CD8-positive, alpha-beta memory T cell (primary cell): Measurements from ENCODE around the gene DMXL2. TPM values are rescaled to one million over a fixed set of nuclear protein-coding genes. Genes with fewer than 3 reads are reported as not detected.

ENCODE experiments used
- CTCF ChIA-PET: fragments of 350-600 bp; sonication (Branson Sonifier 250); formaldehyde crosslinking; loops from one replicate; lab custom pipeline; 2021; ENCODE audit warnings: antibody characterized with exemption; lab: Charles Lee
- POLR2A ChIA-PET: fragments of 350-600 bp; sonication (Branson Sonifier 250); formaldehyde crosslinking; loops from one replicate; lab custom pipeline; 2021; ENCODE audit warnings: antibody characterized with exemption; lab: Charles Lee
- DNase-seq, 5 donors: peaks; one replicate each; pipeline versions ENCODE4 v3.0.0 to v3.0.0-alpha.2; 2020 to 2022; ENCODE audit warnings: mixed read lengths in 1 of 5
- H3K27ac ChIP-seq: one replicate; pipeline ENCODE4 v1.7.0; 2013; ENCODE audit warnings: low read depth, mild to moderate bottlenecking, low read length, moderate library complexity
- H3K27me3 ChIP-seq: 2 replicates; pipeline ENCODE4 v1.7.0; 2013; ENCODE audit warnings: low read length, mild to moderate bottlenecking; ENCODE audit not compliant: insufficient read depth, poor library complexity, severe bottlenecking
- H3K36me3 ChIP-seq: 2 replicates; pipeline ENCODE4 v1.7.0; 2013; ENCODE audit warnings: mild to moderate bottlenecking, low read length, moderate library complexity; ENCODE audit not compliant: insufficient read depth
- H3K4me1 ChIP-seq: 2 replicates; pipeline ENCODE4 v1.7.0; 2013; ENCODE audit warnings: mild to moderate bottlenecking, low read length, moderate library complexity; ENCODE audit not compliant: insufficient read depth
- H3K4me3 ChIP-seq: 2 replicates; pipeline ENCODE4 v1.7.0; 2013; ENCODE audit warnings: mild to moderate bottlenecking, low read length
- H3K9me3 ChIP-seq: 2 replicates; pipeline ENCODE4 v1.7.0; 2013; ENCODE audit warnings: mild to moderate bottlenecking, low read length
- H3K27ac Mint-ChIP-seq, 8 donors: one replicate each; pipeline ENCODE4 v1.8.0; 2020 to 2021; ENCODE audit warnings: mixed read lengths in 8 of 8, mild to moderate bottlenecking in 6 of 8, inconsistent platforms in 3 of 8, moderate library complexity in 3 of 8
- H3K27me3 Mint-ChIP-seq, 2 donors: one replicate each; pipeline ENCODE4 v1.8.0; 2020 to 2021; ENCODE audit warnings: mixed read lengths in 2 of 2, mild to moderate bottlenecking in 1 of 2, moderate library complexity in 1 of 2
- H3K36me3 Mint-ChIP-seq, 3 donors: one replicate each; pipeline ENCODE4 v1.8.0; 2020 to 2021; ENCODE audit warnings: mixed read lengths in 3 of 3, inconsistent platforms in 1 of 3, mild to moderate bottlenecking in 1 of 3
- H3K4me1 Mint-ChIP-seq, 3 donors: one replicate each; pipeline ENCODE4 v1.8.0; 2020 to 2021; ENCODE audit warnings: mixed read lengths in 3 of 3, inconsistent platforms in 1 of 3, mild to moderate bottlenecking in 1 of 3
- H3K4me3 Mint-ChIP-seq, 7 donors: one replicate each; pipeline ENCODE4 v1.8.0; 2020 to 2021; ENCODE audit warnings: mixed read lengths in 7 of 7, mild to moderate bottlenecking in 6 of 7, moderate library complexity in 4 of 7, inconsistent platforms in 2 of 7
- H3K9me3 Mint-ChIP-seq, 5 donors: one replicate each; pipeline ENCODE4 v1.8.0; 2020 to 2022; ENCODE audit warnings: mixed read lengths in 5 of 5, mild to moderate bottlenecking in 3 of 5, moderate library complexity in 2 of 5, inconsistent platforms in 1 of 5
- polyA plus RNA-seq: library from polyadenylated mRNA; unstranded; fragments of 300-500 nt; fragmentation: Illumina TruSeq; gene quantifications from one replicate; pipeline ENCODE4 v1.2.3, GENCODE V29; 2021
- total RNA-seq, 2 experiments: library from RNA; stranded (reverse); gene quantifications; one replicate each; pipeline ENCODE4 v1.2.3, GENCODE V29; 2021

DMXL2 gene
- total and polyA plus RNA-seq, 3 experiments from 2014 or later, result 0.61 to 7.0 (median 5.8) TPM

DNA sequence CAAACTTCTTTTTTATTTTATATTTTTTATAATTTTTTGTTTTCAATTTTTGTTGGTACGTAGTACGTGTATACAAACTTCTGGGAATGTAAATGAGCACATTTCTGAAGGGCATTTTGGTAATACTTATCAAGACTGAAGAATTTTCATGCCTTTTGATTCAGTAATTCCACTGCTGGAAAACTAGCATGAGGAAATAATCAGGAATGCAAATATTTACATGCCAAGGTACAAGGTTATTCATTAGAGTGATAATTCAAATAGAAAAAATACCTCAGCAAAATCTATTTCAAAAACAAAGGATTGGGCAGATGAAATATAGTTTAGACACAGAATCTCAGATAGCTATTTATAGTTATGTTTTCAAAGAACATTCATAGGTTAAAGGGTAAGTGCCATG lies 128.7 kb downstream of the DMXL2 start:
- no peak overlapping the region for H3K4me3 ChIP-seq
- DNase-seq, result no peak
- Mint-ChIP-seq H3K9me3 (no peaks in the 10 kb centered on the region), H3K4me3 (no peak overlapping the region), H3K27ac (no peak overlapping the region), H3K36me3 (peaks cover 0 to 4% (median 0%) of the 10 kb centered on the region in 3 donors), H3K27me3 (no peaks in the 10 kb centered on the region), H3K4me1 (no peaks in the 10 kb centered on the region)
- no peaks in the 10 kb centered on the region for H3K27me3 ChIP-seq
- no peak overlapping the region for H3K27ac ChIP-seq
- CTCF ChIA-PET, result no interaction called here
- H3K36me3 ChIP-seq, result no peaks in the 10 kb centered on the region
- POLR2A ChIA-PET, result no interaction called here
- H3K4me1 ChIP-seq, result no peaks in the 10 kb centered on the region
- no peaks in the 10 kb centered on the region for H3K9me3 ChIP-seq

DNA sequence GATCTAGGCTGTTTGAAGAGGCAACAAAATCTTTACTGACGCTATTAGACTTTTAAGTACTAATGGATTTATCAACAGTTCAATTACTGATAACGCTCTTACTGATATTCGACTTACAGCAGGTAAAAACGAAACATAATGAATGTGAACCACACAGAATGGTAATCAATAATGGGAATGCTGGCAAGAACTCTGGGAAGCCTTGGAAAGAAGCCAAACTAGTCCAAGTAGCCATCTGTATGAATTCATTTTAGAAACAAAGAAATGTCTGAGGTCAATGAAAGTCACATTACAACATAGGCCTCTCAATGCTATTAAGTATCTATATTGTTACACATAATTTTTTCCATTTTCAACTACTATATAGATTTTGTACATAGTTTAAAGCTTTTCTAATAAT lies 130.0 kb downstream of the DMXL2 start:
- Histone ChIP-seq H3K4me1 (no peaks in the 10 kb centered on the region), H3K36me3 (no peaks in the 10 kb centered on the region), H3K4me3 (no peak overlapping the region), H3K9me3 (no peaks in the 10 kb centered on the region), H3K27ac (no peak overlapping the region), H3K27me3 (no peaks in the 10 kb centered on the region)
- CTCF ChIA-PET, result no interaction called here
- peaks cover 0 to 12% (median 3%) of the 10 kb centered on the region in 3 donors for H3K36me3 Mint-ChIP-seq
- POLR2A ChIA-PET, result no interaction called here
- DNase-seq, result no peak
- no peaks in the 10 kb centered on the region for H3K27me3 Mint-ChIP-seq
- peaks cover 0 to 2% (median 0%) of the 10 kb centered on the region in 5 donors for H3K9me3 Mint-ChIP-seq
- H3K27ac Mint-ChIP-seq, result no peak overlapping the region
- no peak overlapping the region for H3K4me3 Mint-ChIP-seq
- H3K4me1 Mint-ChIP-seq, result no peaks in the 10 kb centered on the region

DNA sequence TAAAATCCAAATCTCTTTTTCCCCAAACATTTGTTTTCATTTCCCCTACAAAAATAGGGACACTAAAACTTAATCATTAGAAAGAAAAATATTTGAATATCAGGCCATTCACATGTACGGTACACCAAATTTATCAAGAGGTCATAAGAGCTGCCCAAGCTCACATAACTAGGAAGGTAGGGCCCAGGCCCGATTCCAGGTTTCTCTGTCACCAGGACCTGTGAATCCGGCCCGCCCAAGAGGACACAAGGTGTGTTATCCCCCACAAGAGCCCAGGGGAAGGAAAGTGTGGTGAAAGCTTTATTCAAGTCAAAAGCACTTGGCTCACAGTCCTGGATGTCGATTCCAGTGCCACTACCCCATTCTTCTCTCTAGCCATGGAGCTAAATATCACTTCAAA lies 130.6 kb downstream of the DMXL2 start:
- Mint-ChIP-seq H3K27ac (no peak overlapping the region), H3K9me3 (peaks cover 0 to 2% (median 0%) of the 10 kb centered on the region in 5 donors), H3K27me3 (no peaks in the 10 kb centered on the region), H3K36me3 (peaks cover 0 to 13% (median 3%) of the 10 kb centered on the region in 3 donors), H3K4me3 (no peak overlapping the region), H3K4me1 (no peaks in the 10 kb centered on the region)
- H3K4me3 ChIP-seq, result no peak overlapping the region
- no peaks in the 10 kb centered on the region for H3K36me3 ChIP-seq
- no peaks in the 10 kb centered on the region for H3K9me3 ChIP-seq
- H3K4me1 ChIP-seq, result no peaks in the 10 kb centered on the region
- DNase-seq, result no peak
- H3K27ac ChIP-seq, result no peak overlapping the region
- H3K27me3 ChIP-seq, result no peaks in the 10 kb centered on the region
- POLR2A ChIA-PET, result no interaction called here
- CTCF ChIA-PET, result no interaction called here

DNA sequence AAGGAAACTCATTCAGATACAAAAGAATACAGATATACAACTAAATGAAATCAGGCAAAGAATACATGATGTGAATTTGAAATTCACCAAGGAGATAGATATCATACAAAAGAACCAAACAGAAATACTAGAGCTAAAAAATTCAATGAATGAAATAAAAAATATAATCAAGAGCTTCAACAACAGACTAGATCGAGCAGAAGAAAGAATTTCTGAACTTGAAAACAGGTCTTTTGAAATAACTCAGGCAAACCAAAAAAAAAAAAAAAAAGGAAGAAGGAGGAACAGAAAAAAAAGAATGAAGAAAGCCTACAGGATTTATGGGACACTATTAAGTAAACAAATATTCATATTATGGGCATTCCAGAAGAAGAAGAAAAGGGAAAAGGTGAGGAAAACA lies 137.8 kb downstream of the DMXL2 start:
- Mint-ChIP-seq H3K27ac (no peak overlapping the region), H3K36me3 (peaks cover 5 to 30% (median 10%) of the 10 kb centered on the region in 3 donors), H3K9me3 (peaks cover 15 to 22% (median 20%) of the 10 kb centered on the region in 5 donors), H3K27me3 (no peaks in the 10 kb centered on the region), H3K4me1 (no peaks in the 10 kb centered on the region), H3K4me3 (no peak overlapping the region)
- H3K36me3 ChIP-seq, result no peaks in the 10 kb centered on the region
- CTCF ChIA-PET, result no interaction called here
- H3K27me3 ChIP-seq, result no peaks in the 10 kb centered on the region
- no peaks in the 10 kb centered on the region for H3K4me1 ChIP-seq
- no peak overlapping the region for H3K4me3 ChIP-seq
- POLR2A ChIA-PET, result no interaction called here
- no peak for DNase-seq
- H3K27ac ChIP-seq, result no peak overlapping the region
- peaks cover 14% of the 10 kb centered on the region for H3K9me3 ChIP-seq

DNA sequence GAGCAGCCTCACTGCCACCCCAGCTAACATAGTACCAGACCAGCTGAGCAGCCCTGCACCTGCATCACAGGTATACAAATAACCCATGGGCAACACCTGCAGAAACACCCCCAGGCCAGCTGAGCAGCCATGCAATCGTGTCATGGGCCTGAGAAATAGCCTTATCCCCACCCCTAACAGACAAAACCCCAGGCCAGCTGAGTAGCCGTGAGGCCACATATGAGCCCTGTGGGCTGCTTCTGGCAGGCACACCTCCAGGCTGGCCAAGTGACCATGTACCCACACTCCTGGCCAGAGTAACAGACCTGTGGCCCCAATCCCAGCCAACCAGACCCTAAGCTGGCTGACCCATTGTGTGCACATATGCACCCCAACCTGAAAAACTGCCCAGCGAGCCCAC lies 138.6 kb downstream of the DMXL2 start:
- H3K4me3 ChIP-seq, result no peak overlapping the region
- no peaks in the 10 kb centered on the region for H3K27me3 Mint-ChIP-seq
- no peaks in the 10 kb centered on the region for H3K4me1 ChIP-seq
- CTCF ChIA-PET, result no interaction called here
- H3K4me1 Mint-ChIP-seq, result no peaks in the 10 kb centered on the region
- H3K4me3 Mint-ChIP-seq, result no peak overlapping the region
- H3K9me3 ChIP-seq, result peaks cover 14% of the 10 kb centered on the region
- POLR2A ChIA-PET, result no interaction called here
- H3K36me3 ChIP-seq, result no peaks in the 10 kb centered on the region
- H3K9me3 Mint-ChIP-seq, result peaks cover 15 to 22% (median 20%) of the 10 kb centered on the region in 5 donors
- no peaks in the 10 kb centered on the region for H3K27me3 ChIP-seq
- DNase-seq, result no peak
- no peak overlapping the region for H3K27ac ChIP-seq
- peaks cover 5 to 32% (median 10%) of the 10 kb centered on the region in 3 donors for H3K36me3 Mint-ChIP-seq
- no peak overlapping the region for H3K27ac Mint-ChIP-seq

DNA sequence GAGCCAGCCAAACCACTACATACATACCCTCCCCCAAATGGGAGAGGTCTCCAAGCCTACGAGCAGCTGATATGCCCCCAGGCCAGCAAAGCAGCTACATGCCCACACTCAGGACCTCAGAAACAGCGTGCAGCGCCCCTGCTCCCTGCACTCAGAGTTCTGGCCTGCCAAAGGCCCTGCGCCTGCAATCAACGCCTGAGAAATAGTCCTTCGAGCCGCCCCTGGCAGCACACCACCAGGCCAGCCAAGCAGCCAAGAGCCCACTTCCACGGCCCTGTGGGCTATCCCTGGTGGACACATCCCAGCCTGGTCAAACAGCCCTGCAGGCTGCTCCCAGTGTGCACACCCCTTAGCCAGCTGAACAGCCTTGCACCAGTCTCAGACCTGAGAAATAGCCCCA lies 139.1 kb downstream of the DMXL2 start:
- no peak overlapping the region for H3K27ac Mint-ChIP-seq
- H3K9me3 Mint-ChIP-seq, result peaks cover 15 to 22% (median 20%) of the 10 kb centered on the region in 5 donors
- CTCF ChIA-PET, result no interaction called here
- no peak overlapping the region for H3K4me3 ChIP-seq
- peaks cover 5 to 28% (median 10%) of the 10 kb centered on the region in 3 donors for H3K36me3 Mint-ChIP-seq
- DNase-seq, result no peak
- H3K9me3 ChIP-seq, result peaks cover 14% of the 10 kb centered on the region
- no peaks in the 10 kb centered on the region for H3K4me1 ChIP-seq
- no peaks in the 10 kb centered on the region for H3K36me3 ChIP-seq
- H3K27ac ChIP-seq, result no peak overlapping the region
- H3K4me3 Mint-ChIP-seq, result no peak overlapping the region
- no peaks in the 10 kb centered on the region for H3K4me1 Mint-ChIP-seq
- H3K27me3 ChIP-seq, result no peaks in the 10 kb centered on the region
- POLR2A ChIA-PET, result no interaction called here
- H3K27me3 Mint-ChIP-seq, result no peaks in the 10 kb centered on the region

DNA sequence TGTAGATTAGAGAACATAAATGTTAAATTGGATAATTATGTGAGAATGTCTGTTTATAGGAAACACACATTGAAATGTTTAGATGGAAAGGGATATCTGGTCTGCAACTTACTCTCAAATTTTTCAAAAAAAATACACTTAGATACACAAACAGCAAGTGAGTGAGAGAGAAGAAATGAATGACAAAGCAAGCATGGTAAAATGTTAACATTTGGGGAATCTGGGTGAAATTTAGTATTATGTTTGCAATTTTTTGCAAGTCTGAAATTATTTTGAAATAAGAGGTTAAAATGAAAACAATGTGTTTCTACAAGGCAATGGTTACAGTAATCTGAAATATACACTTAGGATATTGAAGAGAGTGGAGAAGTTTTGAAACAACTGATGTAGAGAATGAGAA lies 146.8 kb downstream of the DMXL2 start:
- no peaks in the 10 kb centered on the region for H3K4me1 Mint-ChIP-seq
- no peak overlapping the region for H3K4me3 ChIP-seq
- H3K36me3 Mint-ChIP-seq, result peaks cover 0 to 15% (median 1%) of the 10 kb centered on the region in 3 donors
- H3K27me3 Mint-ChIP-seq, result no peaks in the 10 kb centered on the region
- no peaks in the 10 kb centered on the region for H3K9me3 ChIP-seq
- no peaks in the 10 kb centered on the region for H3K9me3 Mint-ChIP-seq
- ChIA-PET CTCF (no interaction called here), POLR2A (no interaction called here)
- no peak overlapping the region for H3K27ac Mint-ChIP-seq
- H3K27me3 ChIP-seq, result no peaks in the 10 kb centered on the region
- DNase-seq, result no peak
- H3K4me1 ChIP-seq, result no peaks in the 10 kb centered on the region
- no peak overlapping the region for H3K27ac ChIP-seq
- no peak overlapping the region for H3K4me3 Mint-ChIP-seq
- no peaks in the 10 kb centered on the region for H3K36me3 ChIP-seq

DNA sequence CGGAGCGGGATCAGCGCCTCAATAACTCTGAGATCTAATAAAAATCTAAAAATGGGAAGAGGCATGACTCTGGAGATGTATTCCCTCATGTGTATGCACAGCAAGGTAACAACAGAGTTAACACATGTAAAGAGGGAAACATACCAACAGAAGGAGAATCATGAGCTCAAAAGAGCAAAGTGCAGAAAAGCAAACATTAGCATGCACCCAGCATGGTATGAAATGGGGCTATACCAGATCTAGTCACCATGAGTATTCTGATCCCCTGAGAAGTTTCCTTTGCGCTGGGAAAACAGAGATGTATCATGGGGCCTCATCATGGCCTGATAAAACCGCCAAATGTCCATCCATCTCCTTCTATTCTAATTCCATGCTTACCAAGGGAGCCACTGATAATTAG lies 152.1 kb downstream of the DMXL2 start:
- DNase-seq, result no peak
- Mint-ChIP-seq H3K27me3 (no peaks in the 10 kb centered on the region), H3K4me3 (no peak overlapping the region), H3K36me3 (peaks cover 0 to 14% (median 3%) of the 10 kb centered on the region in 3 donors), H3K27ac (no peak overlapping the region), H3K4me1 (no peaks in the 10 kb centered on the region), H3K9me3 (no peaks in the 10 kb centered on the region)
- Histone ChIP-seq H3K27me3 (no peaks in the 10 kb centered on the region), H3K27ac (no peak overlapping the region), H3K4me1 (no peaks in the 10 kb centered on the region), H3K9me3 (no peaks in the 10 kb centered on the region), H3K4me3 (no peak overlapping the region), H3K36me3 (no peaks in the 10 kb centered on the region)
- ChIA-PET CTCF (no interaction called here), POLR2A (no interaction called here)

DNA sequence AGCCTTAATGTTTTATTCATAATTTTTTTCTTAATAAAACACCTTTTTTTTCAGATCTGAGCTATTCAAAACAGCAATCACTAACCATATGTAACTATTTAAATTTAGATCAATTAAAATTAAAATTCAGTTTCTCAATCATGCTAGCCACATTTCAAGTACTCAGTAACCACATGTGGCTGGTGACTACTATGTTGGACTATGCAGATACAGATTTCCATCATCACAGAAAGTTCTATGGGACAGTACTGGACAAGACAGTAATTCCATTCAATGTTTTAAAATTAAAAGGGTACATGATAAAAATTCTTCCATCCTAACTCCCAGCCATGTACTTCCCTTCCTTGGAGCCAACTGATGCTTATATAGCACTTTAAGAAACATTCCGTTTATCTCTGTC lies 161.8 kb downstream of the DMXL2 start:
- ChIA-PET CTCF (no interaction called here), POLR2A (no interaction called here)
- Mint-ChIP-seq H3K27me3 (peaks cover 0 to 5% of the 10 kb centered on the region in 2 donors), H3K36me3 (peaks cover 0 to 28% (median 2%) of the 10 kb centered on the region in 3 donors), H3K4me1 (no peaks in the 10 kb centered on the region), H3K27ac (no peak overlapping the region), H3K9me3 (no peaks in the 10 kb centered on the region), H3K4me3 (no peak overlapping the region)
- no peak overlapping the region for H3K4me3 ChIP-seq
- H3K9me3 ChIP-seq, result no peaks in the 10 kb centered on the region
- no peaks in the 10 kb centered on the region for H3K36me3 ChIP-seq
- no peaks in the 10 kb centered on the region for H3K27me3 ChIP-seq
- H3K27ac ChIP-seq, result no peak overlapping the region
- no peaks in the 10 kb centered on the region for H3K4me1 ChIP-seq
- no peak for DNase-seq
